HepG2 (cell line): ENCODE results near the gene NUDT7. TPM values are rescaled to one million over a fixed set of nuclear protein-coding genes. Genes with fewer than 3 reads are reported as not detected.

Experiments
- ATAC-seq: fragments of 200-7000 bp; cut with Tn5 transposase; 3 replicates; pipeline ENCODE4 v1.9.1; 2020; ENCODE audit warnings: mild to moderate bottlenecking, moderate library complexity
- BruUV-seq: library from RNA; stranded (reverse); fragments of 400-500 nt; replicated peaks from 2 replicates; lab custom pipeline; 2021; lab: Mats Ljungman, UMichigan
- CTCF ChIA-PET: fragments of 300-600 bp; formaldehyde crosslinking; extraction: SDS; loops from one replicate; lab custom pipeline; 2021; ENCODE audit warnings: low total read pairs, inconsistent platforms, low intra/inter-chr PET ratio; lab: Yijun Ruan, JAX
- POLR2A ChIA-PET: fragments of 350-600 bp; sonication (Branson Sonifier 250); formaldehyde crosslinking; loops from one replicate; lab custom pipeline; 2020; ENCODE audit warnings: antibody characterized with exemption, inconsistent platforms; lab: Yijun Ruan, JAX
- DNase-seq: peaks from one replicate; pipeline ENCODE4 v3.0.0-alpha.2; 2015; ENCODE audit warnings: low spot score
- FAIRE-seq: peaks from 3 replicates; lab custom pipeline; 2011; peaks lifted over from hg19 to GRCh38; lab: Jason Lieb, UNC
- H2AFZ ChIP-seq: one replicate; pipeline ENCODE4 v1.6.1; 2011; ENCODE audit warnings: low read length, inconsistent platforms
- H3K27ac ChIP-seq: fragments of 300-600 bp; 3 replicates; pipeline ENCODE4 v1.8.0; 2011; ENCODE audit warnings: mixed run types, mild to moderate bottlenecking, mixed read lengths, low read length, inconsistent platforms; ENCODE audit not compliant: insufficient read depth; ENCODE audit errors: extremely low read length
- H3K27me3 ChIP-seq, 2 experiments: fragments of 200-600 bp in 1 of 2; 2 replicates in 1 of 2; 3 replicates in 1 of 2; pipeline versions ENCODE4 v1.6.0 to v1.8.0; 2011; ENCODE audit warnings: low read length in 2 of 2, mild to moderate bottlenecking in 2 of 2, moderate library complexity in 2 of 2, inconsistent platforms in 1 of 2; ENCODE audit not compliant: insufficient read depth in 2 of 2, control insufficient read depth in 1 of 2
- H3K36me3 ChIP-seq, 2 experiments: fragments of 200-600 bp in 1 of 2; replicated peaks in 1 of 2; 2 replicates in 1 of 2; 3 replicates in 1 of 2; pipeline versions ENCODE4 v1.5.1 to v1.8.0; 2011; ENCODE audit warnings: low read length in 2 of 2, inconsistent platforms in 1 of 2; ENCODE audit not compliant: insufficient read depth in 2 of 2, control insufficient read depth in 1 of 2
- H3K4me1 ChIP-seq: 2 replicates; pipeline ENCODE4 v1.5.1; 2012; ENCODE audit warnings: low read length, inconsistent platforms; ENCODE audit not compliant: insufficient read depth
- H3K4me2 ChIP-seq: 2 replicates; pipeline ENCODE4 v1.6.0; 2011; ENCODE audit warnings: low read depth, low read length, inconsistent platforms
- H3K4me3 ChIP-seq, 3 experiments: fragments of 200-600 bp in 1 of 3; sonication (generic), shearing (Covaris generic) in 1 of 3; replicated peaks in 1 of 3; 2 replicates each; pipeline ENCODE4 v1.5.1; 2011 to 2016; ENCODE audit warnings: low read length in 3 of 3, inconsistent platforms in 2 of 3, low read depth in 2 of 3, mild to moderate bottlenecking in 2 of 3, control low read depth in 1 of 3, mixed read lengths in 1 of 3; ENCODE audit not compliant: insufficient read depth in 1 of 3
- H3K79me2 ChIP-seq: one replicate; pipeline ENCODE4 v1.6.1; 2011; ENCODE audit warnings: low read length, inconsistent platforms; ENCODE audit not compliant: insufficient read depth
- H3K9ac ChIP-seq: 2 replicates; pipeline ENCODE4 v1.6.0; 2011; ENCODE audit warnings: mild to moderate bottlenecking, low read depth, low read length, inconsistent platforms; ENCODE audit not compliant: insufficient read depth
- H3K9me3 ChIP-seq: 2 replicates; pipeline ENCODE4 v1.5.1; 2012; ENCODE audit warnings: mild to moderate bottlenecking, low read length
- H4K20me1 ChIP-seq: 2 replicates; pipeline ENCODE4 v1.6.0; 2011; ENCODE audit warnings: inconsistent platforms, mild to moderate bottlenecking, low read length, moderate library complexity; ENCODE audit not compliant: insufficient read depth
- BRD4 ChIP-seq: sonication (generic); formaldehyde crosslinking; IDR thresholded peaks from 2 replicates; pipeline ENCODE4 v1.4.0; 2020; ENCODE audit warnings: missing genetic modification reagents
- ELF1 ChIP-seq: sonication (generic); formaldehyde crosslinking; IDR thresholded peaks from 2 replicates; pipeline ENCODE4 v1.4.0; 2020; ENCODE audit warnings: missing genetic modification reagents
- KDM5A ChIP-seq: fragments of 200-600 bp; sonication (generic); IDR thresholded peaks from 2 replicates; pipeline ENCODE4 v1.7.0; 2018; ENCODE audit warnings: antibody characterized with exemption, mild to moderate bottlenecking, low read length, borderline replicate concordance
- TBX3 ChIP-seq: fragments of 450-650 bp; IDR thresholded peaks from 2 replicates; pipeline ENCODE4 v1.6.1; 2017; ENCODE audit warnings: antibody characterized with exemption, mild to moderate bottlenecking, inconsistent platforms, borderline replicate concordance
- ZNF720 ChIP-seq: sonication (generic); formaldehyde crosslinking; IDR thresholded peaks from 2 replicates; pipeline ENCODE4 v1.4.0; 2020; ENCODE audit warnings: missing genetic modification reagents
- WGBS: methylation state at CpG from one replicate; pipeline ENCODE4 v1.1.6; 2017; ENCODE audit warnings: low lambda C conversion rate; 5-methylcytosine and 5-hydroxymethylcytosine counted together
- in situ Hi-C: cut with HindIII; loops from 2 replicates; pipeline ENCODE4 v1.10.0; 2017; ENCODE audit warnings: low pct_unique_long_range_greater_than_20kb; ENCODE audit not compliant: extremely low pct_ligation_motif_present
- intact Hi-C: fragments of 100-400 bp; cut with micrococcal nuclease; formaldehyde crosslinking; loops from one replicate; pipeline ENCODE4 v1.10.0; 2022; ENCODE audit not compliant: unreplicated experiment
- polyA plus RNA-seq, 8 experiments: library from polyadenylated mRNA; depleted of rRNA in 3 of 8; stranded (reverse) in 7 of 8; unstranded in 1 of 8; fragments of >200 nt; fragmentation: Illumina TruSeq in 4 of 8; extraction: Trizol in 4 of 8; gene quantifications; 2 replicates each; pipeline versions ENCODE4 v1.2.1 to v1.2.3, GENCODE V29; 2011 to 2016; ENCODE audit warnings: low read depth in 4 of 8, missing spikeins in 1 of 8, mixed read lengths in 1 of 8; ENCODE audit not compliant: insufficient read depth in 1 of 8
- total RNA-seq, 5 experiments: library from RNA; depleted of rRNA; stranded (reverse); fragments of >200 nt; fragmentation: Illumina TruSeq; extraction: Trizol; gene quantifications; 2 replicates each; pipeline ENCODE4 v1.2.3, GENCODE V29; 2016; ENCODE audit warnings: low read depth in 1 of 5
- TF ChIP-seq, protein P1 (sequence below): sonication (generic); formaldehyde crosslinking; IDR thresholded peaks from 2 replicates; pipeline ENCODE4 v1.8.0; 2023; ENCODE audit warnings: mild to moderate bottlenecking, missing genetic modification reagents
- TF ChIP-seq, protein P2 (sequence below): sonication (generic); formaldehyde crosslinking; IDR thresholded peaks from 2 replicates; pipeline ENCODE4 v1.4.0; 2020; ENCODE audit warnings: missing genetic modification reagents
- TF ChIP-seq, protein P3 (sequence below): sonication (generic); formaldehyde crosslinking; IDR thresholded peaks from 2 replicates; pipeline ENCODE4 v1.5.0; 2020; ENCODE audit warnings: missing genetic modification reagents
- TF ChIP-seq, protein P4 (sequence below): IDR thresholded peaks from 2 replicates; pipeline ENCODE4 v1.6.1; 2016; ENCODE audit warnings: low read depth, borderline replicate concordance
- TF ChIP-seq, protein P5 (sequence below): sonication (generic); formaldehyde crosslinking; IDR thresholded peaks from 2 replicates; pipeline ENCODE4 v1.8.1; 2023; ENCODE audit warnings: mild to moderate bottlenecking, missing genetic modification reagents
- TF ChIP-seq, protein P6 (sequence below): sonication (generic); formaldehyde crosslinking; IDR thresholded peaks from 2 replicates; pipeline ENCODE4 v1.5.0; 2020; ENCODE audit warnings: missing genetic modification reagents

Gene NUDT7
- total and polyA plus RNA-seq, 2 of the 13 experiments (the other 11 are each of a cell fraction or from before 2014, with no cell fraction given): 14.3 to 23.9 TPM

DNA sequence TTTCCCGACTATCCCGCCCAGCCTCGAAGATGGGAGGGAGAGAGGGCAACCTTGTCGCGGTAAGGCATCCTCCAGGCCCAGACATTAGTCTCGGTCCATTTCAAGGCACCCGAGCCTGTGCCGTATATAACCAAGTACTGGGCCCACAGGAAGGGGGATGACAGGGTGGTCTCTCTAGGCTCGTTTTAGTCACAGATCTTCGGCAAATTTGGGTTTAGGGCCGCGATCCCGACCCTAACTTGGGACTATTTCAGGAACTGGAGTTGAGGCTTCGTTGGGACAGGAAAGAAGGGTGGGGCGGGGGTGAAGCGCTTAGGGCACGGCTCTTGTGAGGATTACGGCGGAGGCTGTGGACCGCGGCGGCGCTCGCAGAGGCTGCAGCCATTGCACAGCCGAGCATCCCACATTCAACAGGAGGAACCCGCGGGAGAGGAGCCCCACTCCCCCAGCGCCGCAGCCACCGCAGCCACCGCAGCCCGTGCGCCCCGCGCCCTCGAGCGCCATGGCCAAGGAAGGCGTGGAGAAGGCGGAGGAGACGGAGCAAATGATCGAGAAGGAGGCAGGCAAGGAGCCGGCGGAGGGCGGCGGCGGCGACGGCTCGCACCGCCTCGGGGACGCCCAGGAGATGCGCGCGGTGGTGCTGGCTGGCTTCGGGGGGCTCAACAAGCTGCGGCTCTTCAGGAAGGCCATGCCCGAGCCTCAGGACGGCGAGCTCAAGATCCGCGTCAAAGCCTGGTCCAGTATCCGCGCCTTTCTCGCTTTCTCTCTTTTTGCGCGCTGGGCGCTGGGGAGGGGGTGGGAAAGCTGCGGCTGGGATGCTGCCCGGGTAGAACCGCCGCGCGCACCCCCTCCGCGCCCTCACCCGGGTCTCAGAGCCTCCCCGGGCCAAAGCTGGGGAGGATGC, 66.1 kb downstream of the NUDT7 start, which contains the start of gene VAT1L (continued):
- 0 out of 2 replicates have a peak, but pooled peaks have one; percentile 10 for TF ChIP-seq ELF1 (CRISPR knock-in tag)
- TF ChIP-seq, protein P1, sequence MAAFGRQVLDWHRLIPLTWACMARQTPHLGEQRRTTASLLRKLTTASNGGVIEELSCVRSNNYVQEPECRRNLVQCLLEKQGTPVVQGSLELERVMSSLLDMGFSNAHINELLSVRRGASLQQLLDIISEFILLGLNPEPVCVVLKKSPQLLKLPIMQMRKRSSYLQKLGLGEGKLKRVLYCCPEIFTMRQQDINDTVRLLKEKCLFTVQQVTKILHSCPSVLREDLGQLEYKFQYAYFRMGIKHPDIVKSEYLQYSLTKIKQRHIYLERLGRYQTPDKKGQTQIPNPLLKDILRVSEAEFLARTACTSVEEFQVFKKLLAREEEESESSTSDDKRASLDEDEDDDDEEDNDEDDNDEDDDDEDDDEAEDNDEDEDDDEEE (CRISPR knock-in tag): 0 out of 2 replicates have a peak, but pooled peaks have one; percentile 61

DNA sequence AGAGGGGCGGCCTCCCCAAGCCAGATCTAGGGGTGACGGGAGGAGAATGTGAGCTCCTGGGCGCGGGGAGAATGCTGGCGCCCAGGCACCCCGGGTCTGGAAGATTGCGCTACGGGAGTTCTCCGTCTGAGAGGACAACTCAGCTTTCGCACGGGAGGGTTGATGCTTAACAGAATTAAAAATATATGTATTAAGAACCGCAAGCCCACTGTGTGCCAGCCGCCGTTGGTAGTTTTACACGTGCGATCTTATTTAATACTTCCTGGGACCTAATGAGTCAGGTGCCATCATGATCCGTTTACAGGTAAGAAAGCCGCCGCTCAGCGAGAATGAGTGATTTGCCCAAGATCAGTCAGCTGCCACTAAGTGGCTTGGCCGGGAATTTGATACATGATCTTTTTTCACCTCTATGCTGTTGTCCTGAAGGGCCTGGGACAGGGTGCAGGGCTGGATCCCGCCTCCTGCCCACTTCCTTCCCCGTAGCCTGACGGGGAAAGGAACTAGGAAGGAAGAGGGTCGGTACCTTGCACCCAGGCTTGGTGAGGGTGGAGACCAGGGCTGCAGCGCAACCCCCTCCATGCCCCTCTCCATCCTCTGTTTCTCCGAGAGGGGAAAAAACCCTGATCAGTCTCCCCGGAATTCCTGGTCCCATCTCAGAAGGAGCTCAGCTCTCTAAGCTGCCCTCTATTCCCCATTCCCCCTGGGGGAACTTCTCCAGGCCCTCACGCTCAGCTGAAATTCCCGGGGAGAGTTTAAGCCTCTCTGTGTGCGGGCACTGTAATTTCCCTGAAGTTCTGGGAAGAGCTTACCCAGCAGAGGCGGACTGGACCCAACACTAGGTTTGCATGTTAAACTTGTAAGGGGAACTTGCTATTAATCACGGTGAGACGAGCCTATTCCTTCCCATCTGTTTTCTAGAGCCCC, 67.0 kb downstream of the NUDT7 start:
- no peaks in the 10 kb centered on the region for H3K79me2 ChIP-seq
- no peak for ATAC-seq
- ChIA-PET CTCF (no interaction called here), POLR2A (no interaction called here)
- WGBS: 33% methylated on average over 31 of the region's 34 CpGs
- no peaks in the 10 kb centered on the region for H3K36me3 ChIP-seq
- peaks cover 4 to 48% of the 10 kb centered on the region in 2 experiments; a peak in 4 of 5 replicates for H3K27me3 ChIP-seq
- BruUV-seq: no TSS peak
- peaks cover 6% of the 10 kb centered on the region for H3K4me1 ChIP-seq
- H3K9ac ChIP-seq: no peak overlapping the region
- H3K4me3 ChIP-seq: no peak overlapping the region
- H4K20me1 ChIP-seq: no peaks in the 10 kb centered on the region
- no peak overlapping the region for H2AFZ ChIP-seq
- TF ChIP-seq, protein P2, sequence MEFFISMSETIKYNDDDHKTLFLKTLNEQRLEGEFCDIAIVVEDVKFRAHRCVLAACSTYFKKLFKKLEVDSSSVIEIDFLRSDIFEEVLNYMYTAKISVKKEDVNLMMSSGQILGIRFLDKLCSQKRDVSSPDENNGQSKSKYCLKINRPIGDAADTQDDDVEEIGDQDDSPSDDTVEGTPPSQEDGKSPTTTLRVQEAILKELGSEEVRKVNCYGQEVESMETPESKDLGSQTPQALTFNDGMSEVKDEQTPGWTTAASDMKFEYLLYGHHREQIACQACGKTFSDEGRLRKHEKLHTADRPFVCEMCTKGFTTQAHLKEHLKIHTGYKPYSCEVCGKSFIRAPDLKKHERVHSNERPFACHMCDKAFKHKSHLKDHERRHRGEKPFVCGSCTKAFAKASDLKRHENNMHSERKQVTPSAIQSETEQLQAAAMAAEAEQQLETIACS (CRISPR knock-in tag): no peak
- TF ChIP-seq TBX3 (no peak), ZNF720 (no peak), BRD4 (CRISPR knock-in tag) (no peak), KDM5A (no peak)
- TF ChIP-seq, protein P3, sequence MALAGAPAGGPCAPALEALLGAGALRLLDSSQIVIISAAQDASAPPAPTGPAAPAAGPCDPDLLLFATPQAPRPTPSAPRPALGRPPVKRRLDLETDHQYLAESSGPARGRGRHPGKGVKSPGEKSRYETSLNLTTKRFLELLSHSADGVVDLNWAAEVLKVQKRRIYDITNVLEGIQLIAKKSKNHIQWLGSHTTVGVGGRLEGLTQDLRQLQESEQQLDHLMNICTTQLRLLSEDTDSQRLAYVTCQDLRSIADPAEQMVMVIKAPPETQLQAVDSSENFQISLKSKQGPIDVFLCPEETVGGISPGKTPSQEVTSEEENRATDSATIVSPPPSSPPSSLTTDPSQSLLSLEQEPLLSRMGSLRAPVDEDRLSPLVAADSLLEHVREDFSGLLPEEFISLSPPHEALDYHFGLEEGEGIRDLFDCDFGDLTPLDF: no peak
- TF ChIP-seq, protein P4, sequence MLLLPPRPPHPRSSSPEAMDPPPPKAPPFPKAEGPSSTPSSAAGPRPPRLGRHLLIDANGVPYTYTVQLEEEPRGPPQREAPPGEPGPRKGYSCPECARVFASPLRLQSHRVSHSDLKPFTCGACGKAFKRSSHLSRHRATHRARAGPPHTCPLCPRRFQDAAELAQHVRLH: no peak
- TF ChIP-seq, protein P5, sequence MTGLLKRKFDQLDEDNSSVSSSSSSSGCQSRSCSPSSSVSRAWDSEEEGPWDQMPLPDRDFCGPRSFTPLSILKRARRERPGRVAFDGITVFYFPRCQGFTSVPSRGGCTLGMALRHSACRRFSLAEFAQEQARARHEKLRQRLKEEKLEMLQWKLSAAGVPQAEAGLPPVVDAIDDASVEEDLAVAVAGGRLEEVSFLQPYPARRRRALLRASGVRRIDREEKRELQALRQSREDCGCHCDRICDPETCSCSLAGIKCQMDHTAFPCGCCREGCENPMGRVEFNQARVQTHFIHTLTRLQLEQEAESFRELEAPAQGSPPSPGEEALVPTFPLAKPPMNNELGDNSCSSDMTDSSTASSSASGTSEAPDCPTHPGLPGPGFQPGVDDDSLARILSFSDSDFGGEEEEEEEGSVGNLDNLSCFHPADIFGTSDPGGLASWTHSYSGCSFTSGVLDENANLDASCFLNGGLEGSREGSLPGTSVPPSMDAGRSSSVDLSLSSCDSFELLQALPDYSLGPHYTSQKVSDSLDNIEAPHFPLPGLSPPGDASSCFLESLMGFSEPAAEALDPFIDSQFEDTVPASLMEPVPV: no peak
- TF ChIP-seq, protein P6, sequence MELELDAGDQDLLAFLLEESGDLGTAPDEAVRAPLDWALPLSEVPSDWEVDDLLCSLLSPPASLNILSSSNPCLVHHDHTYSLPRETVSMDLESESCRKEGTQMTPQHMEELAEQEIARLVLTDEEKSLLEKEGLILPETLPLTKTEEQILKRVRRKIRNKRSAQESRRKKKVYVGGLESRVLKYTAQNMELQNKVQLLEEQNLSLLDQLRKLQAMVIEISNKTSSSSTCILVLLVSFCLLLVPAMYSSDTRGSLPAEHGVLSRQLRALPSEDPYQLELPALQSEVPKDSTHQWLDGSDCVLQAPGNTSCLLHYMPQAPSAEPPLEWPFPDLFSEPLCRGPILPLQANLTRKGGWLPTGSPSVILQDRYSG (CRISPR knock-in tag): no peak
- in situ Hi-C loops (loop anchor here (25.0 kb wide), 1 partner anchor 173 kb away; no protein-coding TSS in a partner anchor), intact Hi-C loops (no loop called here)
- H3K27ac ChIP-seq: no peak overlapping the region
- FAIRE-seq: no peak
- H3K4me2 ChIP-seq: no peak overlapping the region
- DNase-seq: no peak
- no peaks in the 10 kb centered on the region for H3K9me3 ChIP-seq
